Endothelial cell of coronary artery (primary cell): Measurements from ENCODE around the gene SPACA6. TPM values are rescaled to one million over a fixed set of nuclear protein-coding genes. Genes with fewer than 3 reads are reported as not detected.

Source experiments
- total RNA-seq: library from RNA; depleted of rRNA; stranded (reverse); fragments of >200 nt; gene quantifications from 2 replicates; pipeline ENCODE4 v1.2.3, GENCODE V29; 2014

The SPACA6 gene, protein sequence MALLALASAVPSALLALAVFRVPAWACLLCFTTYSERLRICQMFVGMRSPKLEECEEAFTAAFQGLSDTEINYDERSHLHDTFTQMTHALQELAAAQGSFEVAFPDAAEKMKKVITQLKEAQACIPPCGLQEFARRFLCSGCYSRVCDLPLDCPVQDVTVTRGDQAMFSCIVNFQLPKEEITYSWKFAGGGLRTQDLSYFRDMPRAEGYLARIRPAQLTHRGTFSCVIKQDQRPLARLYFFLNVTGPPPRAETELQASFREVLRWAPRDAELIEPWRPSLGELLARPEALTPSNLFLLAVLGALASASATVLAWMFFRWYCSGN
- total RNA-seq = 4.0 and 11.6 TPM in 2 replicates

DNA sequence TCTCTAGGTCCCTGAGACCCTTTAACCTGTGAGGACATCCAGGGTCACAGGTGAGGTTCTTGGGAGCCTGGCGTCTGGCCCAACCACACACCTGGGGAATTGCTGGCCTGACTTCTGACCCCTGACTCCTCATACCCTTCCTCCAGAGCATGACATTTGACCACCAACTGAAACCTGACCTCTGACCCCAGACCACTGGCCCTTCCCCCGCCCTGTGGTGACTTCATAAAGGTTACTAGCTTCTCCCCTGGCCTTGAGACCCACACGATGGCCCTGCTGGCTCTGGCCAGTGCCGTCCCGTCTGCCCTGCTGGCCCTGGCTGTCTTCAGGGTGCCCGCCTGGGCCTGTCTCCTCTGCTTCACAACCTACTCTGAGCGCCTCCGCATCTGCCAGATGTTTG is at the start of gene SPACA6:
TSS of gene SPACA6 (plus strand) at position 71 of the 400 bp plus-strand sequence. CDS start at position 268, 197 bp downstream.

DNA sequence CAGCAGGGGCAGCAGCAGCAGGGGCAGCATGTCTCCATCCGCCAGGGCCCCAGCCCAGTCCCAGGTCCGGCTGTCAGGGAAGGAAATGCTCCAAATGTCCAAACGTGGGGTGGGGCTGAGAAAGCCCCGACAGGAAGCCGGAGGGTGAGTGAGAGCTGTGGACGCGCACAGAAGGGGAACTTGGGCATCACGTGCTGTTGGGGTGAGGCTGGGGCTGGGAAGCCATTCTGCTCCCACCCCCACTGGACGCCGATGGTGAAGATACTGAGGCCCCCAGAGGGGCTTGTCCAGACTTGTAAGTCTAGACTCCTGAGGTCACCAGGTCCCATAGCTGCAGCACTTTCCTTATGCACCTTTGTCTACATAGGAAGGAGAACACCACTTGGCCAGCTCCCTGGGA is 46.4 kb upstream of the SPACA6 start, which contains the start of gene SIGLEC14:
TSS of gene SIGLEC14 (minus strand) at position 96 of the 400 bp plus-strand sequence. CDS start at position 30, 66 bp downstream.

DNA sequence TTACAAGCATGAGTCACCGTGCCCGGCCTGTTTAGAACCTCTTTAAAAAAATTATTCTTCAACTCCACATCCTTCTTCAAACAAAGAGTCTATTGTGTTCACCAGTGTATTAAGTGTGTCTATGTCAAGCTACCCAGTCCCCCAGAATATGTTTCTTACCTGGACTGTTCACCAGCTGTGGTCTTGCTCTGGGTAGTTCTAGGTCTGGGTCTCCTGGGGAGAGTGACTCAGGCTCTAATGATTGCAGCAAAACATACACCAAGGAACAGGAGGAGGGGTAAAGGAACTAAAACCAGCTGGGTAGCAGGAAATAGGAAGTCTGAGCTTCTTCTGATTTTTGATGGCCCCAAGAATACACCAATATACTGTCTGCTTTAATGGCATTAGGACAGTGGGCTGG is 58.5 kb downstream of the SPACA6 start, which contains the start of gene FPR1:
TSS of gene FPR1 (minus strand) at position 224 of the 400 bp plus-strand sequence. CDS start 4,884 bp downstream, outside the sequence.

Other genes starting within 250 kb of the SPACA6 start
- not detected in 2 replicates for gene SIGLEC8, start 234.9 kb upstream of the SPACA6 start, total RNA-seq
- gene CEACAM18, start 214.8 kb upstream of the SPACA6 start, total RNA-seq = not detected in 2 replicates
- gene SIGLEC12, start 191.5 kb upstream of the SPACA6 start, total RNA-seq = not detected in 2 replicates
- not detected in 2 replicates for gene SIGLEC6, start 161.7 kb upstream of the SPACA6 start, total RNA-seq
- 4.2 and 8.6 TPM in 2 replicates for gene ZNF175, start 122.0 kb upstream of the SPACA6 start, total RNA-seq
- gene SIGLEC5, start 62.9 kb upstream of the SPACA6 start, total RNA-seq = not detected in 2 replicates
- under 0.01 TPM in 1 of 2 replicates, not detected in the other for gene SIGLEC14, start 46.5 kb upstream of the SPACA6 start, total RNA-seq
- 5.1 TPM in 1 of 2 replicates, not detected in the other for gene HAS1, start 30.7 kb downstream of the SPACA6 start, total RNA-seq
- gene FPR1, start 58.5 kb downstream of the SPACA6 start, total RNA-seq = not detected in 2 replicates
- gene FPR2, start 67.8 kb downstream of the SPACA6 start, total RNA-seq = not detected in 2 replicates
- gene FPR3, start 101.8 kb downstream of the SPACA6 start, total RNA-seq = under 0.01 and 2.4 TPM in 2 replicates
- 2.7 and 6.6 TPM in 2 replicates for gene ZNF577, start 194.6 kb downstream of the SPACA6 start, total RNA-seq
- gene ZNF649, start 211.7 kb downstream of the SPACA6 start, total RNA-seq = 7.6 and 9.6 TPM in 2 replicates
- 6.6 and 7.9 TPM in 2 replicates for gene ZNF613, start 234.1 kb downstream of the SPACA6 start, total RNA-seq